ENCODE data around the gene UNCX.
"Not testable (repeated sequence)": the region's sequence is repeated elsewhere in the genome, so short reads cannot be mapped to it uniquely, and the experiment has no call there.

DNA sequence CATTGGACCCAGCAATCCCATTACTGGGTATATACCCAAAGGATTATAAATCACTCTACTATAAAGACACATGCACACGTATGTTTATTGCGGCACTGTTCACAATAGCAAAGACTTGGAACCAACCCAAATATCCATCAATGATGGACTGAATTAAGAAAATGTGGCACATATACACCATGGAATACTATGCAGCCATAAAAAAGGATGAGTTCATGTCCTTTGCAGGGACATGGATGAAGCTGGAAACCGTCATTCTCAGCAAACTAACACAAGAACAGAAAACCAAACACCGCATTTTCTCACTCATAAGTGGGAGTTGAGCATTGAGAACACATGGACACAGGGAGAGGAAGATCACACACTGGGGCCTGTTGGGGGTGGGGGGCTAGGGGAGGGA lies 47.2 kb downstream of the UNCX start:
- not testable (repeated sequence) for TF ChIP-seq EZH2phosphoT487 (conservative IDR thresholded peaks at IDR 0.05; ENCODE audit: low read length)
- TF ChIP-seq, protein P1, sequence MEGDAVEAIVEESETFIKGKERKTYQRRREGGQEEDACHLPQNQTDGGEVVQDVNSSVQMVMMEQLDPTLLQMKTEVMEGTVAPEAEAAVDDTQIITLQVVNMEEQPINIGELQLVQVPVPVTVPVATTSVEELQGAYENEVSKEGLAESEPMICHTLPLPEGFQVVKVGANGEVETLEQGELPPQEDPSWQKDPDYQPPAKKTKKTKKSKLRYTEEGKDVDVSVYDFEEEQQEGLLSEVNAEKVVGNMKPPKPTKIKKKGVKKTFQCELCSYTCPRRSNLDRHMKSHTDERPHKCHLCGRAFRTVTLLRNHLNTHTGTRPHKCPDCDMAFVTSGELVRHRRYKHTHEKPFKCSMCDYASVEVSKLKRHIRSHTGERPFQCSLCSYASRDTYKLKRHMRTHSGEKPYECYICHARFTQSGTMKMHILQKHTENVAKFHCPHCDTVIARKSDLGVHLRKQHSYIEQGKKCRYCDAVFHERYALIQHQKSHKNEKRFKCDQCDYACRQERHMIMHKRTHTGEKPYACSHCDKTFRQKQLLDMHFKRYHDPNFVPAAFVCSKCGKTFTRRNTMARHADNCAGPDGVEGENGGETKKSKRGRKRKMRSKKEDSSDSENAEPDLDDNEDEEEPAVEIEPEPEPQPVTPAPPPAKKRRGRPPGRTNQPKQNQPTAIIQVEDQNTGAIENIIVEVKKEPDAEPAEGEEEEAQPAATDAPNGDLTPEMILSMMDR (IDR thresholded peaks at IDR 0.05; ENCODE audit: insufficient read depth, low read length, poor library complexity, severe bottlenecking) = not testable (repeated sequence)
